Breast epithelium (tissue), 3 donors: ENCODE measurements around the gene NBPF12.
"Not testable (repeated sequence)": the region's sequence is repeated elsewhere in the genome, so short reads cannot be mapped to it uniquely, and the experiment has no call there.

Experiments used
- CTCF ChIP-seq, 3 donors: fragments of 450-650 bp; IDR thresholded peaks; one replicate each; pipeline ENCODE4 v1.5.1; 2016 to 2017; ENCODE audit warnings: antibody characterized with exemption in 3 of 3, mild to moderate bottlenecking in 3 of 3, moderate library complexity in 3 of 3
- POLR2A ChIP-seq: fragments of 450-650 bp; IDR thresholded peaks from one replicate; pipeline ENCODE4 v1.6.1; 2016; ENCODE audit warnings: antibody characterized with exemption, mild to moderate bottlenecking, moderate library complexity
- POLR2AphosphoS5 ChIP-seq, 3 donors: sonication (generic); formaldehyde crosslinking; IDR thresholded peaks; one replicate each; pipeline ENCODE4 v1.6.1; 2017; ENCODE audit warnings: antibody characterized with exemption in 3 of 3

- TF ChIP-seq CTCF (IDR thresholded peaks at IDR 0.05); POLR2A; POLR2AphosphoS5 (IDR thresholded peaks at IDR 0.05): not testable (repeated sequence)
Observed at GRCh38 chr1:146966351-146966750, 28.2 kb downstream of the NBPF12 start.
